AG09309 (cell line): Measurements from ENCODE around the gene IZUMO4.

Experiments used
- DNase-seq: peaks from one replicate; pipeline ENCODE4 v3.0.0-alpha.2; 2010; ENCODE audit warnings: low read depth
- H3K4me3 ChIP-seq: 2 replicates; pipeline ENCODE4 v1.5.1; 2011; ENCODE audit warnings: mild to moderate bottlenecking, low read depth, low read length, moderate library complexity; ENCODE audit not compliant: control insufficient read depth
- CTCF ChIP-seq: IDR thresholded peaks from 2 replicates; pipeline ENCODE4 v1.5.1; 2011; ENCODE audit warnings: mild to moderate bottlenecking, low read depth, low read length, inconsistent platforms; ENCODE audit not compliant: insufficient read depth, control insufficient read depth; ENCODE audit errors: missing control alignments

Gene IZUMO4

DNA sequence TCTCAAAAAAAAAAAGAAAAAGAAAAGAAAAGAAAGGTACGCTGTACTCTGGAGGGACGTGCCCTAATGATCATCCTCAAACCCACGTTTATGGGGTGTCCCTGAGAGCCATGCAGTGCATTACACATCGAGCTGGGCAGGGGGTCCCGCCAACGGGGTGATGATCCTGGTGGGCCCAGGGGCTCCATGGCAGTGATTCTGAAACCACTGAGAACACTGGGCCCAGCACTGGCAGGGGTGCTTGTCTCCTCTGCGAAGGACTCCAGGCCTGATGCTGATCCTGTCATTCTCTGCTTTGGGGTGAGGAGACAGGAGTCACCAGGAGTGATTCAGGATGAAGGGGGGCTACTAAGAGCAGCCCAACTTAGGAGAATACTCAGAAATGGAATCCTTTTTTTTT is 19.3 kb upstream of the IZUMO4 start:
- no peak overlapping the region for H3K4me3 ChIP-seq
- no peak for DNase-seq
- no peak for TF ChIP-seq CTCF

DNA sequence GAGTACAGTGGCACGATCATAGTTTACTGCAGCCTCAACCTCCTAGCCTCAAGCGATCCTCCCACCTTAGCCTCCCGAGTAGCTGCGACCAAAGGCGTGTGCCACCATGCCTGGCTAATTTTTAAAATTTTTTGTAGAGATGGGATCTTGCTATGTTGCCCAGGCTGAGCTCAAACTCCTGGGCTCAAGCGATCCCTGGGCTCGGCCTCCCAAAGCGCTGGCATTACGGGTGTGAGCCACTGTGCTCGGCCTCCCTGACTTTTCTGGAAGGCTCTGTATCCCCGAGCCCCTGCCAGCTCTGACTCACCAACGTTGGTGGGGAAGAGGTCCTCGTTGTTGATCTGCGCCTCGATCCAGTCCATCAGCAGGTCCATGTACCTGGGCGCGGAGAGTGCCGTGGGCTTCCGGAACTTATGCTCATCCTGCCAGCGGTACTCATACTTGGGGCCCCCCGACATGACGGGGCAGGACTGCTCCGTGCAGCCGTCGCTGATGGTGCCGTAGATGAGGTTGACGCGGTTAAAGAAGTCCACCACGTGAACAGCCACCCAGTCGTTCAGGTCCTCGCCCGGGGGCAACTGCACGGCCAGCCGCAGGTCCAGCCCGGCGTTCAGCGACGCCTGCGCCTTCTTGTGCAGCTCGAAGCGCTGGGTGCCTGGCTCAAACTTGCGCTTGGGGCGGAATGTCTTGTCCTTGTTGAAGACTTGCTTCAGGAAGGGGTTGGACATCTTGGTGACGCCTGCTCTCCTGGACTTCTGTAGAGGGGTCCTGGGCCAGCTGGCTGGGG is 18.7 kb upstream of the IZUMO4 start:
- no peak for DNase-seq
- H3K4me3 ChIP-seq, result no peak overlapping the region
- no peak for TF ChIP-seq CTCF

DNA sequence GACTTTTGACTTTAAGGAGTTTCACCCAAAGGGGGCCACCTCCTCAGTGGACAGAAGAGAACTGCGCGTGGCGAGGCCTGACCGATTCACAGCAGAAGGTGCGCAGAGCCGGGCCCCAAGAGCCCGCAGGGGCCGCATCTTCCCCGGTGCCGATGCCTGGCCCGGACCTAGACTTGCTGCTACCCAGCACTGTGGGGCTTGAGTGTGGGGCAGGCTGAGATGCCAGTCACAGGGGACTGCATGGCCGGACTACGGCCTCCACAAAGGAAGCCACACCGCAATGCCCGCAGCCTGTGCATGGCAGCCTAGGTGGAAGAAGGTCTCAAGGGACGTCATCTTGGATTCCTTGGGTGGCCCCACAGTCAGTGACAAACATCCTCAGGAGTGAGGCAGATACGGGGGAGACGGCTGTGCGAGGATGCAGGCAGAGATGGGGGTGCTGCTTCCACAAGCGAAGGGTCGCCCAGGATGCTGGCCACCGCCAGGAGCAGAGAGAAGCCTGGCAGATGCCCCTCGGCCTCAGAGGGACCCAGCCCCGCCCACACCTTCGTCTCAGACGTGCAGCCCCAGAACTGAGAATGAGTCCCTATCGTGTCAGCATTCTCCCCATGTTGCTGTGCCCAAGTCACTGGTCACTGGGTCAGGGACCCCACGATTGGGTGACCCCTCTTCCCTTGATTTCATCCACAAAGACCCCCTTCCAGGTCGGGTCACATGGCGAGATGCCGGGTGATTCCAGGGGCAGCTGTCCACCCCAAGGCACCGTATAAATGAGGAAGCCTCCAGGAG is 17.4 kb upstream of the IZUMO4 start:
- TF ChIP-seq CTCF, result no peak
- H3K4me3 ChIP-seq, result no peak overlapping the region
- no peak for DNase-seq

GRCh38 chr19:2079865-2080301 is 16.8 kb upstream of the IZUMO4 start:
- no peak overlapping the region for H3K4me3 ChIP-seq
- no peak for TF ChIP-seq CTCF
- DNase-seq, result no peak

- no peak for TF ChIP-seq CTCF
- no peak for DNase-seq
Observed at GRCh38 chr19:2080336-2080988, 16.3 kb upstream of the IZUMO4 start.

More at GRCh38 chr19:2080336-2080988, 16.3 kb upstream of the IZUMO4 start:
- no peak overlapping the region for H3K4me3 ChIP-seq
